Stimulated activated memory B cell treated with anti-CD40 and anti-IgM and Interleukin-4, amounts not matched to agents 10 μg/mL and 1 μg/mL and 100 μg/mL, for 72 hours (primary cell): Measurements from ENCODE around the gene EIF5AL1.
"Not testable (repeated sequence)": the region's sequence is repeated elsewhere in the genome, so short reads cannot be mapped to it uniquely, and the experiment has no call there.

ENCODE experiments used
- ATAC-seq: fragments of 150-1000 bp; cut with Tn5 transposase; 2 replicates; pipeline ENCODE4 v1.10.0; 2021
- H3K27ac Mint-ChIP-seq: one replicate; pipeline ENCODE4 v1.8.0; 2022; ENCODE audit warnings: mild to moderate bottlenecking, mixed read lengths
- H3K27me3 Mint-ChIP-seq: one replicate; pipeline ENCODE4 v1.8.0; 2022; ENCODE audit warnings: mixed read lengths
- H3K36me3 Mint-ChIP-seq: one replicate; pipeline ENCODE4 v1.8.0; 2022; ENCODE audit warnings: mixed read lengths
- H3K4me1 Mint-ChIP-seq: one replicate; pipeline ENCODE4 v1.8.0; 2022; ENCODE audit warnings: mixed read lengths
- H3K4me3 Mint-ChIP-seq: one replicate; pipeline ENCODE4 v1.8.0; 2022; ENCODE audit warnings: mild to moderate bottlenecking, moderate library complexity, mixed read lengths
- H3K9me3 Mint-ChIP-seq: one replicate; pipeline ENCODE4 v1.8.0; 2022; ENCODE audit warnings: mixed read lengths

Gene EIF5AL1

DNA sequence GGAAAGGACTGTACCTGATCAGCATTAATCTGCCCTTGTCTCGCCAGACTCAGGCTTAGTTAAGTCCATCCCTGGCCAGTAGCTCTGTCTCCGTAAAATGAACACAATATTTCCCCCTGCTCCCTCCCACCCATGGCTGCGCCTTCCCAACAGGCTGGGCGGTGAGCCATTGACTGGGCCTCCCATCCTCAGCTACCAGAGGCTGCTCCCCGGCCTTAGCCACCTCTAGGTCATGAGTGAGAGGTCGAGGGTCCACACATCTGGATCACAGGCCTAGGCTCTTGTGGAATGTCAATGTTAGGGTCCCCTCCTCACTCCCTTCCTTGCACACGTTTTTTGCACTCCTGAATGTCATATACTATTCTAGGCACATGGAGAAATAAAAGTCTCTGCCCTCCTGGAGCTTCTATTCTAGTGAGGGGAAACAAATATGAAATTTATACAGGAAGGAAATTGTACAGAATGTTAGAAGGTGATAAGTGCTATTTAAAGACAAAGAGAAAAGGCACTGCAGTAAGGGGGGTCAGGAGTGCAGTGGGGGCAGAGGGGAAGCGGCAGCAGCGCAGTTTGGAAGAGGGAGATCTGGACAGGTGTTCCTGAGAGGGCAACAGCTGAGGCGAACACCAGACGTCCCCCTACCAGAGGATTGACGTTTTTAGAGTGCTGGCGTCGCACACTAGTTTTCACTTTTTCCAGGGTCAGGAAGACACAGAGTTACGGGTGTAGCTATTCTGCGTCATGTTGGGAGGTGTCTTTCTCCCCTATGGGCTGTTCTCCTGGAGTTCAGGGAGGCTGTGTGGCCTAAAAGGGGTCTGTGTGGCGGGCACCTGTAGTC, 17.2 kb upstream of the EIF5AL1 start:
- Mint-ChIP-seq H3K27me3 (peaks cover 39% of the 10 kb centered on the region), H3K4me3 (no peak overlapping the region), H3K4me1 (peaks cover 8% of the 10 kb centered on the region), H3K27ac (no peak overlapping the region), H3K9me3 (no peaks in the 10 kb centered on the region), H3K36me3 (no peaks in the 10 kb centered on the region)
- ATAC-seq, result no peak

DNA sequence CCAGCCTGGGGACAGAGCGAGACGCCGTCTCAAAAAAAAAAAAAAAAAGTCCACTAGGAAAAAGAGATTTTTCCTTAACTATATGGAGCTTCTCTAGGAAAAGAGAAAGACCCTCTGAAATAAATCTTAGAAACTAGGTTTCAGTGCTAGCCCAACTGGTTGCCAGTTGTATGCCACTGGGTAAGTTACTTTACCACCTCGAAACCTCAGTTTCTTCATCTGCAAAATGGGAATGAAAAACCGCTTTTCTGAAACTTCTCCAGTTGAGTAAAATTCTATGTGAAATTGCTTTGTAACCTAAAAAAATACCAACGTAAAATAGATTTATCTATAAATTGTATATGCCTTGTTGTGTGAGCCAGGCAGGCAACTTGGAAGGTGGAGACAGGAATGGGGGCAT, 16.5 kb upstream of the EIF5AL1 start:
- H3K4me1 Mint-ChIP-seq, result peaks cover 5% of the 10 kb centered on the region
- peaks cover 39% of the 10 kb centered on the region for H3K27me3 Mint-ChIP-seq
- no peaks in the 10 kb centered on the region for H3K36me3 Mint-ChIP-seq
- no peak overlapping the region for H3K27ac Mint-ChIP-seq
- ATAC-seq, result no peak
- H3K9me3 Mint-ChIP-seq, result no peaks in the 10 kb centered on the region
- H3K4me3 Mint-ChIP-seq, result no peak overlapping the region

DNA sequence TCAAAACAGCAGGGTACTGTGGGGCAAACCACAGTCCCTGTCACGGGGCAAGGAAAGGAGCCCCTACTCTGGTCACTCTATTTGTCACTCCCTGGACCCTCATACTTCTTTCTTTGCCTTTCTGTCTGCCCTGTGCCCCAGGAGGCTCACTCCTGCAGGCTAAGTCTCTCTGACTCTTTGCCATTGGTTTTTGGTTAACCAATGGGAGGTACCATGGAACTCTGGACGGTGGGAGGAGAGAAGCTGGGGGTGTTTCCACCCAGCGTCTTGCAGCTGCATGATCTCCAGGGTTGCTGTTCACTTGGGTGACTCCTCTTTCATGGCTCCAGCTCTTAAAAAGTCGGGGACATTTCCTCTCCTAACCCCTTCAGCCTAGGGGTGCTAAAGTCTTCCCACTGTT, 15.4 kb upstream of the EIF5AL1 start:
- H3K9me3 Mint-ChIP-seq, result no peaks in the 10 kb centered on the region
- no peak overlapping the region for H3K27ac Mint-ChIP-seq
- no peak overlapping the region for H3K4me3 Mint-ChIP-seq
- peaks cover 49% of the 10 kb centered on the region for H3K27me3 Mint-ChIP-seq
- no peaks in the 10 kb centered on the region for H3K4me1 Mint-ChIP-seq
- no peak for ATAC-seq
- no peaks in the 10 kb centered on the region for H3K36me3 Mint-ChIP-seq

DNA sequence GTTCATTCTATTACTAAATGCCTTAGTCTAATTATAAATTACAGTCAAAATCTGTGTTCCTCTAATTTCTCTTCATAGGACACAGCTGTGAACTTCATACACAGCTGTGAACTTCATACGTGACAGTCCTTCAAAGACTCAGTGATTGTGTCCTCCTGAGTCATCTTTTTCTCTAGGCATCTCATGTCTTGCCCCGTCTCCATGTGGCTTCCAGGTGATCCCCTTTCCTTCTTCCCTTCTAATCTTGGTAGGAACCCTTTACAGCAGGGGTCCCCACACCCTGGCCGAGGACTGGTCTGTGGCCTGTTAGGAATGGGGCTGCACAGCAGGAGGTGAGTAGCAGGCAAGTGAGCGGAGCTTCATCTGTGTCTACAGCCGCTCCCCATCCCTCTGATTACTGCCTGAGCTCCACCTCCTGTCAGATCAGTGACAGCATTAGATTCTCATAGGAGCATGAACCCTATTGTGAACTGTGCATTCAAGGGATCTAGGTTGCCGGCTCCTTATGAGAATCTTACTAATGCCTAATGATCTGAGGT, 14.0 kb upstream of the EIF5AL1 start:
- no peaks in the 10 kb centered on the region for H3K36me3 Mint-ChIP-seq
- no peaks in the 10 kb centered on the region for H3K4me1 Mint-ChIP-seq
- ATAC-seq, result no peak
- no peak overlapping the region for H3K27ac Mint-ChIP-seq
- H3K27me3 Mint-ChIP-seq, result peaks cover 63% of the 10 kb centered on the region
- H3K4me3 Mint-ChIP-seq, result no peak overlapping the region
- H3K9me3 Mint-ChIP-seq, result no peaks in the 10 kb centered on the region

DNA sequence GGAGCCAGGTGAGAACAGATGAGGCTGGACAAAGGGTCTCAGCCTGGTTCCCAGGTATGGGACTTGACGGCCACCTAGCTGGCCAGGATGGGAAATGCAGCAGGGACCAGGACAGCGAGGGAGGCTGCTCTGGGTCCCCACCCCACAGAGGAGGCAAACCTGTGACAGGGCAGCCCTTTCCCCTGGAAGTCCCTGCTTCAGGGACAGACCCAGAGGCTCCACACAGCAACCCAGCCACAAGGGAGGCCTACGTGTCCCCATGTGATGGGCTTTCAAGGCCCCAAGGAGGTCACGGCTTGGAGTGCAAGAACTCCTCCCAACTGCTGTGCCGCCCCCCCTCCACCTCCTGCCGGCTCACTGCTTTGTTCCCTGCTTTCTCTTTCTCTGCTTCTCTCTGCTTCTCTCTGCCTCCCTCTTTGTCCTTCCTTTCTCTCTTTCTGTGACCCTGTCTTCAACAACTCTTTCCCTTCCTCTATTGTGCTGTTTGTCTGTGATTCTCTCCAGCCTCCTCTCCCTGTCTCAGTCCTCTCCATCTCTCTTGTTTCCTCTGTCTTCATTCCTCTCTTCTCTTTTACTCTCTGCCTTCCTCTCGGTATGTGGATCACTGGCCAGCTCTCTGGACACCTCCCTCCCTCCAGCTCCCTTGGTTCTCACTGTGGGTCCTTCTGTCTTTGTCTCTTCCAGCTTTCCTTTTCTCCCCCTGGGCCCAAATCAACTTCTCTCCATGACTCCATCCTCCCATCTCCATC, 9.6 kb upstream of the EIF5AL1 start:
- H3K27me3 Mint-ChIP-seq, result peaks cover 66% of the 10 kb centered on the region
- no peaks in the 10 kb centered on the region for H3K36me3 Mint-ChIP-seq
- no peaks in the 10 kb centered on the region for H3K4me1 Mint-ChIP-seq
- no peak overlapping the region for H3K27ac Mint-ChIP-seq
- H3K9me3 Mint-ChIP-seq, result no peaks in the 10 kb centered on the region
- peak; percentile 46 for ATAC-seq
- H3K4me3 Mint-ChIP-seq, result no peak overlapping the region

DNA sequence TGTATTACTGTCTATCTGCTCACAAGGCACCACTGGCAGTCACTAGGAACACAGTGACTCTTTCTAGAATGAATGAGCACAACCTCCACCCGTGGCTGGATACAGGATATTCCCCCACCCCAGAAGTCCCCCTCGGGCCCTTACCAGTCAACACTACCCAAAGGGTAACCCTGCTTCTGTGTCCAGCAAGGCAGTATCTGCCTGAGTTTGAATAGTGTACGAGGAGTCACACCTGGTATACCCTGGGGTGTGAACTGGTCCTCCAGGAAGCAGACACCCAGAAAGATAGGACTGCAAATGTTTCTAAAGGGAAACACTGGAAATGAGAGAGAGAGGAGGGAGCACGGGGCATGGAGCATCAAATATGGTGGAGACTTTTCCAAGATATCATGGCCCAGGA, 8.5 kb upstream of the EIF5AL1 start:
- H3K4me1 Mint-ChIP-seq, ATAC-seq, H3K4me3 Mint-ChIP-seq, H3K9me3 Mint-ChIP-seq, H3K27ac Mint-ChIP-seq, H3K36me3 Mint-ChIP-seq: not testable (repeated sequence)
- H3K27me3 Mint-ChIP-seq, result peaks cover 59% of the 10 kb centered on the region

DNA sequence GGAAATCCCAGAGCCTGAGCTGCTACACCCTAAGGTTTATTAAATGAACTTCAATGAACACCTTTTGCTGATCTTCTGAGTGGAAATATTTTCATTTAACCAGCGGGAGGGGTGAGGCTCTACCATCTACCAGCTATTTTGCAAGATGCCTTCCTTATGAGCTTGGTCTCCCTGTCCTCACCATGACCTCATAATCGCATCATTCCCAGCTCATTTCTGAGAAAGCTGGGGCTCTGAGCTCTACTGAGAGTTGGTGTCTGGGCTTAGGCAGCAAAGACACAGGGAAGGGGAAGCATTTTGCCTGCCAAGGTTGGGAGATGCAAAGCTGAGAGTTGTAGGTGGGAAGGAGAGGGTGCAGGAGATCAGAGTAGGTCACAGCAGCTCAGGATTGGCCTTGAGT, 7.8 kb upstream of the EIF5AL1 start:
- not testable (repeated sequence) for H3K4me3 Mint-ChIP-seq, H3K4me1 Mint-ChIP-seq, H3K9me3 Mint-ChIP-seq, H3K27ac Mint-ChIP-seq, ATAC-seq, H3K36me3 Mint-ChIP-seq
- H3K27me3 Mint-ChIP-seq, result peaks cover 54% of the 10 kb centered on the region

DNA sequence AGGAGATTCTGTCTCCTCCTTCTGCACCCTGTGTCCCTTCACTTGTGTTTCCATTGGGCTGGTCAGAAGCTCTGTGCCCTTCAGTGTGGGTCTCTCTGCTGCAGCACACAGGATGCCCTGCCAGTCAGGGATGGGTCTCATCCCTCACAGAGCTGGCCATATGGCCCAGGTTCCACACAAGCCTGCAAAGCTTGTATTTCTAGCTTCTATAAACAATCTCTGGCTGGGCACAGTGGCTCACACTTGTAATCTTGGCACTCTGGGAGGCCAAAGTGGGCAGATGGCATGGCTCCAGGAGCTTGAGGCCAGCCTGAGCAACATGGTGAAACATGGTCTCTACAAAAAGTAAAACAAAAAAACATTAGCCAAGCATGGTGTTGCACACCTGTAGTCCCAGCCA, 7.0 kb upstream of the EIF5AL1 start:
- H3K27ac Mint-ChIP-seq, ATAC-seq, H3K9me3 Mint-ChIP-seq, H3K4me3 Mint-ChIP-seq, H3K36me3 Mint-ChIP-seq, H3K4me1 Mint-ChIP-seq: not testable (repeated sequence)
- H3K27me3 Mint-ChIP-seq, result peaks cover 54% of the 10 kb centered on the region

DNA sequence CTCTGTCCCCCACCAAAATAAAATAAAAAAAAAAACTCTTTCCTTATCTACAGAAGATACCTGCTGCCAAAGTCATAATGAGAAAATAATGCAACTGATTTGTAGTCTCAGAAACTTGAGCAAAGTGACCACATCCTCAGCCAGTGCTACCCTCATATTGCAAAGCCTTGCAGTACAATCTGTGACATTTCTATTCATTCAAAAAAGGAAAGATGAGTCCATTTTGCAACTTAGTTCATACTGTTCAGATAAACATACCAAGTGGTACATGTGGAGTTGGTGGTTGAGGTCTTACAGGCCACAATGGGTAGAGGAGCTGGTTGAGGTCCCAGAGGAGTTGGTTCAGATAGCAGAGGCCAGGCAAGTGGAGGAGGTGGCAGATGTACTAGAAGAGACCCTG, 6.5 kb upstream of the EIF5AL1 start:
- Mint-ChIP-seq H3K9me3 (no peaks in the 10 kb centered on the region), H3K36me3 (no peaks in the 10 kb centered on the region), H3K4me1 (no peaks in the 10 kb centered on the region), H3K27ac (no peak overlapping the region), H3K27me3 (peaks cover 54% of the 10 kb centered on the region), H3K4me3 (no peak overlapping the region)
- no peak for ATAC-seq

DNA sequence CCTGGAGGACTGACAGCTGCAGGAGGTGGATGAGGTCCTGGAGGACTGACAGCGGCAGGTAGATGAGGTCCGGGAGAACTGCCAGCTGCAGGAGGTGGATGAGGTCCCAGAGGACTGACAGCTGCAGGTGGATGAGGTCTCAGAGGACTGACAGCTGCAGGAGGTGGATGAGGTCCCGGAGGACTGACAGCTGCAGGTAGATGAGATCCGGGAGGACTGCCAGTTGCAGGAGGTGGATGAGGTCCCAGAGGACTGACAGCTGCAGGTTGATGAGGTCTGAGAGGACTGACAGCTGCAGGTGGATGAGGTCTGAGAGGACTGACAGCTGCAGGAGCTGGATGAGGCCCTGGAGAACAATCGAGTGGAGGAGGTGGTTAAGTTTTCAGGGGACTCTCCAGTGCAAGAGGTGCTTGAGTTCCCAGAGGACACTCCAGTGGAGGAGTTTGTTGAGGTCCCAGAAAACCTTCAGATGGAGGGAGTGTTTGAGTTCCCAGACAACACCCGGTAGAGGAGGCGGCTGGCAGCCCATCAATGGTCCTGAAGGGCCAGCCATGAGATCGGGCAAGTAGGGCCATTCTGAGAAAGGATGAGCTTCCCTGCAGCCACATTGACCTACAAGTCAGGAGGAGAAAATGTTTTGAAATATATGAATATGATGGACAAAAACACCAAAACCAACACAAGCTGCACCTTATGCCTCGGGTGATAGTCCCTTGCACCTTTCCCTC, 4.7 kb upstream of the EIF5AL1 start:
- Mint-ChIP-seq H3K27me3 (peaks cover 38% of the 10 kb centered on the region), H3K9me3 (no peaks in the 10 kb centered on the region), H3K4me1 (no peaks in the 10 kb centered on the region), H3K4me3 (no peak overlapping the region), H3K36me3 (no peaks in the 10 kb centered on the region), H3K27ac (no peak overlapping the region)
- no peak for ATAC-seq

DNA sequence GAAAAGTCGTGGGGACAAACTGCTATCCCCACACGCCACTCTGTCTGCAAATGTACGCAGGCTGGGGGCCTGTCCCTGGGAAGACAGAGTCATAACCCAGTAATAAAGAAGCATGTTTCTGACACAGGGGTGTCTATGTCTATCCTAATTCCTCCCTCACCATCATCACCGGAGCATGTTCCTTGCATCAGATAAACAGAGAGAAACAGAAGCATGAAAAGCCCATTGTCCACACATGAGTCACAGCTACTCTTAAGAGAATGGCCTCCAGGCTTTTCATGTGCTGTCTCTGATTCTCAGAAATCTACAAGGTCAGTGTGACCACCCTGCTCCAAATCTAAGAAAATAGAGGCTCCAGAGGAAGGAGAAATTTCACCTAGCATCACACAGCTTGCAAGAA, 4.1 kb upstream of the EIF5AL1 start:
- H3K27me3 Mint-ChIP-seq, result peaks cover 32% of the 10 kb centered on the region
- not testable (repeated sequence) for H3K4me1 Mint-ChIP-seq, ATAC-seq, H3K9me3 Mint-ChIP-seq, H3K27ac Mint-ChIP-seq, H3K4me3 Mint-ChIP-seq, H3K36me3 Mint-ChIP-seq

DNA sequence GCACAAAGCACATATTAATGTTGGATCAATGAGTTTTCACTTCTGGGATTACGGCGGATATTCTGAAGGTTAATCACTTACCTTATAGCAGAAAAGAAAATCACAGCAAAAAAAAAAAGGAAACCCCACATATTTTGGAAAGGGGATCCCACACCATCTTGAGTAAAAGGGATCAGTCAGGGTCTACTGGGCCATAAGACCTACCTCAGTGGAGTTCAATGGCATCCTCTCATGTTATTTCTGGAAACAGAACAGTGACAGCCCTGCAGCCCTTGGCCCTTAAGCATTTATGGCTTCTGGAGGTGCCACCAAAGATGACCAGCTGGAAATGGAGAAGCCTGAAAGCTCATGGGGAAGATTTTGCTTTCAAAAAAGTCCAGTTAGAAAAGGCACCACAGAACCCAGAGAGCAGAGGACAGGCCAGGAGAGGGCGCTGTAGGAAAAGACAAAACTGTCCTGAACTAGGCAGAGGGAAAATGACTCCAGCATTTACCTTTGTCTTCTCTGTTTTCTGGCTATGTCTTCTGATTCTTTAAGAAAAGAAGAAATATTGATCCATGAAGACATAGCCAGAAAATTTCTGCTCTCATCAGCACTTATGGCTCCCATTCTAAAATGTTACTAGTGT, 2.9 kb upstream of the EIF5AL1 start:
- H3K27ac Mint-ChIP-seq, H3K4me1 Mint-ChIP-seq, H3K36me3 Mint-ChIP-seq, H3K9me3 Mint-ChIP-seq, H3K4me3 Mint-ChIP-seq: not testable (repeated sequence)
- peak; percentile 49 for ATAC-seq
- H3K27me3 Mint-ChIP-seq, result peaks cover 26% of the 10 kb centered on the region

DNA sequence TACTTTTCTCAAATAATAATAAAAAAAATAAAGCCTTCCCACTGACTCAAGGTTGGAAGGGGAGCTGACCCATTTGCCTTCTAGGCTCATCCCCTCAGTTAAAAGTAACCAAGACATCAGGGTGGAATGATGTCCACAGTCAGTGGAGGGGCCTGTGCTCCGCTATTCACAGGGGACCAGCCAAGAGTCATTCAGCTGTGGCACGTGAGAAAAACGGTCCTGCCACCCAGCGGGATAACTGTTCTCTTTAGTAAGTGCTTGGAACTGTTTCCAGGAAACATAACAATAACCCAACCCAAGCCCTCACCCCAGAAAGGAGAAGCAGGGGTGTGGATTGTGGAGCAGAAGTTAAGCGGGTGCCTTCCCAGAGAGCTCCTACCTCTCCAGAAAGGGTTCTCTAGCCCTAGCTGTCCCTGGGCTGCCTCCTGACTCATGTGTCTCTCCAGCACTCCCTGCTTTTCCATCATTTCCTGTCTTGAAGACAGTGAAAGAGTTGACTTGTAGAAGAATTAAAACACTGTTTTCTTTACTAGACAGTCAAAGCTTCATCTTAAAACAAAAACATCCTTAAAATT, 2.3 kb upstream of the EIF5AL1 start:
- not testable (repeated sequence) for H3K9me3 Mint-ChIP-seq, H3K4me3 Mint-ChIP-seq, H3K4me1 Mint-ChIP-seq, H3K36me3 Mint-ChIP-seq, ATAC-seq, H3K27ac Mint-ChIP-seq
- peaks cover 26% of the 10 kb centered on the region for H3K27me3 Mint-ChIP-seq

DNA sequence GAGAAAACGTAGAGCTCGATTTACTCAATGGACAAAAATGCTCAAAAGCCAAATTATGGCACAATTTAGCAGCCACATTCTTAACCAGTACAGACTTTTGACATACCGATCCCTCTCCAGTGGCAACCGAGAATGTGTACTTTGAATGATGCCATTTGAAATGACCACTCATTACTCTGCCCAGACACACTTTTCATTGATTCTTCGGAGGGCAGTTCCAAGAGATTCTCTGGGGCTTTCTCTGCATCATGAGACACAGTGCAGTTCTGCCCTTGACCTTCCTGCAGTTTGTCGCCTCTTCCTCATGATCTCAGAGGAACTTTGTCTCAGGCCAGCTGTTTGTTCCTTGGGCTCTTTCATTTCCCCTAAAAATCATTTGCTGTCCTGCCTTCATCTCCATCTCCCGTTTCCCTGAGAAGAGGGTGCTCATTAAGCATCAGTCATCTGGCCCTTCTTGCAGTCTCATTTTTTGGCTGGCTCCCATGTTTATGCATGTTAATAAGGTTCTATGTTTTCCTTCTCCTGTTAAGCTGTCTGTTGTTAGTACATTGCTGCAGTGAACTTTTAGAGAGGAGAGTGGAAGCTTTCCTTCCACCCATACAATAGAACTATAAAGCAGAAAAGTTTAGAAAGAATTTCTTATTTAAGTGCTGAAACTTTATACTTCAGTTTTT, 4.3 kb downstream of the EIF5AL1 start:
- H3K4me1 Mint-ChIP-seq, H3K27ac Mint-ChIP-seq, H3K4me3 Mint-ChIP-seq, H3K36me3 Mint-ChIP-seq, H3K27me3 Mint-ChIP-seq, H3K9me3 Mint-ChIP-seq, ATAC-seq: not testable (repeated sequence)
